Activated T-cell treated with anti-CD3 and anti-CD28 coated beads for 4 hours (primary cell): ENCODE measurements around the gene TBC1D9B.

Experiments used
- DNase-seq: peaks from one replicate; pipeline ENCODE4 v3.0.0-alpha.2; 2020

The TBC1D9B gene

DNA sequence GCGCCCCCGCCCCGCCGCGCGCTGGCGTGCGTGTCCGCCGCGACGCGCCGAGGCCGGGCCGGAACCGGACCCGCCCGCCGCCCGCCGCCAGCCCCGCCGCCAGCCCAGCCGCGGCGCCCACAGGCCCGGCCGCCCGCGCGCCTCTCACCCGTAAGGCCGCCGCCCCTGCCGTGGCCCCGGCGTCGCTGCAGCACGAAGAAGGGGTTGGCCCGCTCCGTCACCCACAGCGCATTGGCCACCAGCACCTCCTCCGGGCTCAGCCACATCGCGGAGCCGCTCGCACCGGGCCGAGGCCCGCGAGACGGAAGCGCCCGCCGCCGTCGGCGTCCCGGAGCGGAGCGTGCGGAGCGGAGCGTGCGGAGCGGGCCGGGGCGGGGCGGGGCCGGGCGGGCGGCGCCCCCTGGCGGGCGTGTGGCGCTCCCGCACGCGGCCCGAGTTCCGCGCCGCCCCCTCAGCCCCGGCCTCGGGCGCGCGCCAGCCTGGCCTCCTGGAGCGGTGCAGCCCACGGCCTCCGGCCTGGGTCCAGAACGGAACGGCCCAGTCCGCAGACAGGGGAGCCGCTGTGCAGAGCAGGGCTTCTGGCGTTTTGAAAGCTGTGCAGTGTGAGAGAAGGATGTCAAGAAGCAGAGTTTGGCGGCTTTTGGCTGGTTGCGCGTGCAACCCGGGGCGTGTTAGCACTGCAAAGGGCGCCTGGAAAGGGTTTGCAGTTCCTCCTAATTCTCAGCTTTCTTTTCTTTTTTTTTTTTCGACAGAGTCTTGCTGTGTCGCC is at the start of gene TBC1D9B:
TBC1D9B (minus strand) TSS at position 342 of the 769 bp plus-strand sequence; CDS start at position 266, 76 bp downstream.
- DNase-seq = peak; percentile 43

DNA sequence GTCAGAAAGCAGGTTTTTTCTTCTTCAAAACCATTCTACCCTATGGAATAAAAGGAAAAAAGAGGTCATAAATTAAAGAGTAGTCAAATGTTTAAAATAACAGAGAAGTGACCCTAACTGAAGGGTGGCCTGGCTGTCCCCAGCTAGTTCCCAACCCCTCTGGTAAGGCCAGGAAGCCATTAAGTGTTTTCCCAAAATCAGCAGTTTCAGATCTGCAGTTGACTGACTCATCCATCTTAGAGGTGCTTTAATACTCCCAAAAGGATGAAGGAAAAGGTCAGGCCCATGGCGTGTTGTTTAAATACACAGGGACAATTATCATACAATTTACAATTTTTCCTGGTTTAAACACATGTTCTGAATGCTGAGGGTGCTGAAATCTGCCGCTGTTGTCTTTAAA is 47.9 kb upstream of the TBC1D9B start:
- DNase-seq = no peak

DNA sequence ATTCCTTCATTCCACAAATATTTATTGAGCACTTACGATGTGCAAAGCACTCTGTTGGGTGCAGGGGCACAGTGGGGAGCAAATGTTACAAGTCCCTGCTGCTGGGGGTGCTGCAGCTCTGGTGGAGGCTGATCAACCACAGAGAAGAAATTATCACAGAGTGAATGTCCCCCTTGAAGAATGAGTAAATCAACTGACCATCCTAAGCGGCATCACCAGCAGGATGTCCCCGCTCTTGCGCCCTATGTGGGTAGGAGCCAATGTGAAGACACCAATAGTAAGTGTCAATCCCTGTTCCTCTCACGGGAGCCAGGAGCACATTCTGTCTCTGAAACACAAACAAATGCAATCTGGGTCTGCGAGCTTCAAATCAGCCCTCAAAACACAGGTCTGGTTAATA is 47.4 kb upstream of the TBC1D9B start:
- no peak for DNase-seq

DNA sequence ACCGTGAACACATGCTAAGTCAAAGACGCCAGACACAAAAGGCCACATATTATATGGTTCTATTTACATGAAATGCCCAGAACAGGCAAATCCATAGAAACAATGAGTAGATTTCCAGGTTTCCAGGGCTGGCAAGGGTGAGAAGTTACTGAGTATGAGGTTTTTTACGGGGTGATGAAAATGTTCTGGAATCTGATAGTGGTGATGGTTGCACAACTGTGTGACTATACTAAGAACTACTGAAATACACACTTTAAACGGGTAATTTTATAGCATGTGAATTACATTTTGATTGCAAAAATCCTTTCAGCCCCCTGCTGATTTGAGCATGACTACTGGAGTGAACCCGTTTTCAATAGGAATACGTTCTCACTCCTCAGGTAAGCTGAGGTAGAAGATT is 46.7 kb upstream of the TBC1D9B start:
- DNase-seq = no peak

DNA sequence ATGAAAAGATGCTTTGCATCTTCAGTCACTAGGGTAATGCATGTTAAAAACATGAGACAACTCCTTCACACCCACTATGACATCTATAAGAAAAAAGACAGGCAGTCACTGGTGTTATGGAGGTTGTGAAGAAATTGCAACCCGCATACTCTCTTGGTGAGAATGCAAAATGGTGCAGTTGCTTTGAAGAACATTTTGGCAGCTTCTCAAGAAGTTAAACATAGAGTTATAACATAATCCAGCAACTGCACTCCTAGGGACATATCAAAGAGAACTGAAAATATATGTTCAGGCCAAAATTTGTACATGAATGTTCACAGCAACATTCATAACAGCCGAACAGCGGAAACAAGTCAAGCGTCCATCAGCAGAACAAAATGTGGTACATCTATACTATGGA is 46.3 kb upstream of the TBC1D9B start:
- no peak for DNase-seq

DNA sequence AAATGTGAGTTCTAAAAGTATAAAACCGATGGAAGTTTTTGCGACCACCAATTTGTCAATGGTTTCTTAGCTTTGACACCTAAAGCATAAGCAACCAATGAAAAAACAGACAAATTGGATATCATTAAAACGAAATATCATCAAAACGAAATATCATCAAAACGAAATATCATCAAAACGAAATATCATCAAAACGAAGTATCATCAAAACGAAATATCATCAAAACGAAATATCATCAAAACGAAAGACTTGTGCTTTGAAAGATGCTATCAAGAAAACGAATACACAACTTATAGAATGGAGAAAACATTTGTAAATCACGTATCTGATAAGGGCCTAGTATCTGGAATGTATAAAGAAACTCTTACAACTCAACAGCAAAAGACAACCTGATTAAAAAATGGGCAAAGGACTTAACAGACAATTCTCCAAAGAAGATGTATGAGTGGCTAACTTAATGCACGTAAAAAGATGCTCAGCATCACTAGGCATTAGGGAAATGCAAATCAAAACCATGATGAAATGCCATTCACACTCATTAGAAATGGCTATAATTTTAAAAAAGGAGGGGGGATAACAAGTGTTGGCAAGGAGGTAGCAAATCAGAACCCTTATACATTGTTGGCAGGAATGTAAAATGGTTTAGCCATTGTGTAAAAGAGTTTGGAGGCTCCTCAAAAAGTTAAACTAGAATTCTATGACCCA is 29.4 kb upstream of the TBC1D9B start:
- DNase-seq = no peak

DNA sequence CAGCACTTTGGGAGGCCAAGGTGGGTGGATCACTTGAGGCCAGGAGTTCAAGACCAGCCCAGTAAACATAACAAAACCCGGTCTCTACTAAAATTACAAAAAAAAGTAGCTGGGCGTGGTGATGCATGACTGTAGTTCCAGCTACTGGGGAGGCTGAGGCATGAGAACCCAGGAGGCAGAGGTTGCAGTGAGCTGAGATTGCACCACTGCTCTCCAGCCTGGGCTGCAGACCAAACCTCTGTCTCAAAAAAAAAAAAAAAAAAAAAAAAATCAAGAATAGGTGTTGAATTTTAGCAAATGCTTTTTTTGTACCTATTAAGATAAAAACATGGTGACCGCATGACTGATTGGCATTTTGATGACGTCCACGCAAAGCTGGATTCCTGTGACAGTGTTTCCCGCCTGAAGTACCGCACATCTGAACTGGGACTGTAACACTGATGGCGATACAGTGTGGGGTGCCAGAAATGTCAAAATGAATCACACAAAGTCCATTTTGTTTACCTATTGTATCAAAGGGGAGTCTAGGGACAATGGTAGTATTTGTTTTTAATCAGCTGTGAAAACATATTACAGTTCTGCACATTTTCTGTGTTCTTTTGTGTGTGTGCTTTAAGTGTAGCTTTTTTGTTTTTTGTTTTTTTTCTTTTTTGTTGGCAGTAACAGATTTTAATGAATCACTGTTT is 23.2 kb upstream of the TBC1D9B start:
- no peak for DNase-seq

DNA sequence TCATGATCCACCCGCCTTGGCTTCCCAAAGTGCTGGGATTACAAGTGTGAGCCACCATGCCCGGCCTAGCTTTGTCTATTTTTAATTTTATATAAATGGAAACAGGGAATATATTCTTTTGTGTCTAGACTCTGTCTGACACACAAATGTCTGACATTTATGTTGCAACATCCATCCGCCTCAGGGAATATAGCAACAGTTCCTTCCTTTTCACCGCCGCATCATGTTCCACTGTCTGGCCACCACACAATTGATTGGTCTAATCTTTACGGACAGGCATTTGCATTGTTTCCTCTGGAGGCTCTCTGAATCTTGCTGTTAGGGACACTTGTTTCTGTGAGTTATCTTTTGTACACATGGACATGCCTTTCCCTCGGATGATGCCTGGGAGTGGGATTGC is 20.1 kb upstream of the TBC1D9B start:
- DNase-seq = no peak

DNA sequence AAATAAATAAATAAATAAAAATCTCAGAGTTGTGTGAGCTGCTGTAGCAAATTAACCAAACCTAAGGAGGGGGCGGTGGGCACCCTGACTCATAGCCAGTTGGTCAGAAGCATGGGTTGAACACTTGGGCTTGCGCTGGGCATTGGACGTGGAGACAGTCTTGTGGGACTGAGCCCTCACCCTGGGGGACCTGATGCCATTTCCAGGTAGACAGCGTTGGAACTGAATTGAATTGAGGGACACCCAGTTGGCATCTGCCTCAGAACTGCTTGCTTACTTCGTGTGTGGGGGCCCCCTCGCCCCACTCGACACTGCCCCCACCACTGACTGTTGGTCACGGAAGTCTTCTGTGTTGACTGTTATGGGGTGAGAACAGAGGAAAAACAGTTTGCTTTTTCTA is 19.0 kb upstream of the TBC1D9B start:
- no peak for DNase-seq

DNA sequence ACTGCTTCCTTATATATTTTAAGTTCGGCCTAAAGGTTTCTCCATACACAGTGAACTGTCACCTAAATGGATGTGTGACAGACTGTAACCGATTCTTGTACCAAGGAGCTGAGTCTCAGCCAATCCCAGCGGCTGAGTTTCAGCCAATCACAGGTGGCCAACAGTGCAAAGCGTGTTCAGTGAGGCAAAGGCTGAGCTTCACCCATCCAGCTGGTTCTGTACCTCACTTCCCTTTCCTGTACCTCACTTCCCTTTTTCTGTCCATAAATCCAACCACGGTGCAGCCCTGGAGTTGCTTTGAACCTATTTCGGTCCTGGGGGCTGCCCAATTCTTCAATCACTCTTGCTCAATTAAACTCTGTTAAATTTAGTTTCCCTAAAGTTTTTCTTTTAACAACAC is 15.7 kb upstream of the TBC1D9B start:
- no peak for DNase-seq

DNA sequence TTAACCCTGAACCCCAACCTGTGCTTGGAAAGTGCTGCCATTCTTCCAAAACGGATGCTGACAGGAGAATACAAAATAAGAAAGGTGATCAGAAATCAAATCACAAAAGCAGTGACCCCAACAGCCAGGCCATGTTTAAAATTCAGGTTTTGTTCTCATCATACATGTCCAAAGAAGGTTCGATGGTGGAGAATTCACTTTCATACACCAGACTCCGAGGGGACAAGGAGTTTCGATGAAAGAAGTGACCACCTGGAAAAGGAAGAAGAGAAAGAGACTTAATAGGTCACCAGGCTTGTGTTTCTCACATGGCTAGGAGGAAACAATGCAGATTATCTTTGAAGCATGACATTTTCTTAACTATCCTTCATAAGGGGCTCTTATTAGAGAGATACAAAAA is 12.5 kb upstream of the TBC1D9B start:
- DNase-seq = no peak

DNA sequence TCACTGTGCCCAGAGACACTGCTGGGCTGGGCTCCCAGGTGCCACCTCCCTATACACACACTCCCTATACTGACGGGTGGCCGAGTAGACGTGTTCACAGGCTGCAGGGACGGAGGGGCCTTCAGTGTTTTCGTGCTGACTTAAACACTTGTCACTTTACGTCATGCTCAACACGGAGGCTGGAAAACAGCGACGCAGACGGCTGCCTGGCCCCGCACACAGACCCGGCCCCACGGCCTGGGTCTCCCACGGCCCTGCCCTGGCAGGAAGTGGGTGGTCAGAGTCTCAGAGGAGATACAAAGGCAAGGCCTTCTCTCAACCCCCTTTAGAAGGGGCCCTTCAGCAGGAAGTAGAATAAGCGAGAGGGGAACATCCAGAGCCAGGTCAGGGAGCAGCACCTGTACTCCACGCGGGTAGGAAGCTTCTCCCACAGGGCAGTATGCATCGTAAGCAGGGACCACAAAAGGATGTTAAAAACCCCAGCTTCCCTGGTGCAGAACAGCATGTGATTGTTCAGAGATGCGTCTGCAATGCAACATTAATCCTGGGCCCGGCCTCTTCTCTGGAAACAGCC is 11.9 kb upstream of the TBC1D9B start:
- no peak for DNase-seq

DNA sequence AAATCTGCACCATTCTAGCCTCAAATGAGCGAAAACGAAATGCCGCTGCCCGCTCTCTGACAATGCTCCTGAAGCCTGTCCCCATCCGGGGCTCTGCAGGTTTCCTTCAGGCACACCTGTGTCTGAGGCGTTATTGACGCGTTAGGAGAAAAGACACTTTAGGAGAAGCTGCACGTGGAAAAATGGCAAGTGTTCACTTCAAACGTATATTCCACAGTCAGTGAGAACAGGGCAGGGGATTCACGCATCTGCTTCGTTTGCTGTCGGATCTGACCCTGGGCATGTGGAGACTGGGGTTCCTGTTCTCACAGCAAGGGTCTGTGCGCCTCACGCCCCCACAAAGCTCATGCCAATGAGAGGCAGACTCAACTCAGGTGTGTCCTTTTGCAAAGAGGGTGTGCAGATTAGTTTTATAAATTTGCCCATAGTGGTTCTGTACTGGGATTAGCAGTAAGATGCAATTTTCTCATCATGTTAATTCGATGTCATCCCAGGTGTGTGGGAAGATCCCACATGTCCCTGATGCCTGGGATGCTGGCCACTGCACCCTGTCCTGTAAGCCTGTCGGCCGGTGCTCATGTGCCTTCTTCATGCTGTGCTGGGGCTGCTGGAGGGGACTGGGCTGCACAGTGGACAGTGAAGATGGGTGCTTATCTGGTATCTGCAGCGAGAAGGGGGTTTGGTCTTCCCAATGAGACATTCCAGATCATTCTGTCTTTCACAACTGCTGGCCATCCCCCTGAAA is 11.2 kb upstream of the TBC1D9B start:
- no peak for DNase-seq

DNA sequence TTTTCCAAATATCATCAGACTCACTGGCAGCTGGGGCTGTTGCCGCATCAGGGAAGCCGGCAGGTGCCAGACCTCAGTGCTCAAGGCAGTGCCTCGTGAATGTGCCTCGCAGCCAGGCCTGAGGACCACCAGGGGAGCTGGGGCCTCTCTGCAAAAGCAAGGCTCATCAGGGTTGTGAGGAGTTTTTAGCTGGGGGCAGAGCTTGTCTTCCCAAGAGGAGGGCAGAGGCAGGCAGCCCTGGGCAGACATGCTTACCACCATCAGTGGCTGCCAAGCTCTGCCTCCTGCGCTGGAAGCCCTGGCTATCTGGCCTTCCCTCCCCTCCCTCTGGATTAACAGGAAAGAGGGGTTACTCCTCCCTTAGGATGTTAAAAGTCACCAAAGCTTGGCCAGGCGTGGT is 8.8 kb upstream of the TBC1D9B start:
- DNase-seq = no peak

DNA sequence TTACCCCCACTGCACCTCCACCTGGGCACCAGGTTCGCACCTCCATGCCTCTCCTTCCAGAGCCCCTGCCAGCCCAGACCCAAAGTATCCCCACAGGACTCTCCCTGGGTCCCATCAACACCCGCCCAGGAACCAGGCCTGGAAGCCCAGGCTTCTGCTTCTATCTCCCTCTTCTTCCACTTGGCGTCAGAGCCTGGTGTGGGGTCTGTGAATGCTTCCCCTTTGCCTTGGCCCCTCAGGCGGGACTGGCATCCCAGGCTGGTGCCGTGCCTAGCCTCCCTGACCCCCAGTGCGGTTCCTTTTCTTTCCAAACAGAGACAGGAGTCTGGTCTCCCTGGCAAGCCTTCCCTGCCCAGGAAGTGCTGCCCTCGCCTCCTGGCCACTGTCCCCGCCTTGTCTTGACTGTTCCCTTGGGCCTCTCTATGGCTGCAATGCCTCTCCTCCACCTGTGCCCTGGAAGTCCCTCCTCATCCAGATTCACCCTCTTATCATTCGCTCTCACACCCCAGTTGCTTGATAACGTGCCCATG is 7.8 kb upstream of the TBC1D9B start:
- no peak for DNase-seq

DNA sequence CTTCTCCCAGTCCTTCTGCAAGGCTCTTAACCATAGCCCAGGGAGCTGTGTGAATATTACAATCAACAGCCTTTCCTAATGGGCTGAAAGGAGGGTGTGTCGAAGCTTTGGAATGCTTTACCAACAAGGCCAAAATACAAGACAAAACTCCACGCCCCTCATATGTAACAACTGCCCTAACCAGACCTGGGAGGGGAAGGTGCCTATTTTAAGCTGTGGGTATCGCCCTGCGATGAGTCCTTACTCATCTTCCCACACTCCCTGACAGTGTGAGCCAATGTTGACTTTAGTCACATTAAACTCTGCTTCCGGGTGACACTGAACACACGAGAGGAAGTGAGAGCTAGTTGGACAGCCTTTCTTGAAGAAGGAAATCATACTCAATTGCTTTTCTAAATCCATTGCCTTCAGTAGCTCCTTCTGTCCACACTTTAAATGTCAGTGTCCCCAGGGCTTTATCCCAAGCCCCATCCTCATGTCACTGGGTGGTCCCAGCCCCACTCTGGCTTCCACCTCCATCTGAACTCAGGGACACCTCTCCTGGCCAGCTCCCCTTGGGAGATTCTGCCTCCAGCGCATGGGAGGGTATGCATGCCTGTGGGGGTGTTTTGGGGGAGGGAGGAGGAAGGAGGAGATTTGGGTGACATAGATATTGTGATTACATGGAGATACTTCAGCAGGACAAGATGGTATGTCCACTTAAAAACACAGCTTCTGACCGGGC is 6.5 kb upstream of the TBC1D9B start:
- DNase-seq = no peak

DNA sequence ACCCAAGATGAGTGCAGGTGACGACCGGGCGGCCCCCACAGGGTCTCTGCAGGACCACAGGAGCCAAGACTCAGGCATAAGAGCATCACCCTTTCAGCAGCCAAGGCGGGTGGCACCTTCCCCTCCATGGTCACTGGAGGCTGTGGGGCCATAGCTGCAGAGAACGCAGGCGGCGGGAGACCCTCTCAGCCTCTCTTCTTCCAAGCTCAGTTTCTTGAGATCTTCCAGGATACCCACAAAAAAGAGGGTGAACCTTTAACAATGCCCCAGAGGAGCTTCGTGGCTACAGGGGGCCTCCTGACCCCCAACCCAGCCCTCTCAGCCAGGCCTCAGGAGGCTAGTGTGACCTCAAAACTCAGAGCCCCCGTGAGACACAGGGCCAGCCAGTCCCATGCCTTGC is 5.8 kb upstream of the TBC1D9B start:
- DNase-seq = no peak

DNA sequence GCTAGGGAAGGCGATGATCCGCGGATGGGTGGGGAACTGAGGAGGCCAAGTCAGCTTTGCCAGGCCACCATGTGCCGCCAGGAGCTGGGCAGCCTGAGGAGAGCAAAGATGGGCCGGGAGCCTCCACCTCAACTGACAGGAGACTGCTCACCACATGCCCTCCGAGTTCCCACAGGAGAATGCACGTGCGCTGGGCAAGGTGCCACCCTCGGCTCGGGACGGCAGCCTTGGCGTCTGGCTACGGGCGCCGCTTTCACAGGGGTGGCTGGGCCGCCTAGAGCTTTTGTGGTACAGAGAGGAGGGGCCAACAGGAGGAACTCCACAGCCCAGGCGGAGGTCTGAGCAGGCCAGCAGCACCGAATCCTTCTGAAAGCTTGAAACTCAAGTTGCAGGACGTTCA is 5.3 kb upstream of the TBC1D9B start:
- DNase-seq = no peak

DNA sequence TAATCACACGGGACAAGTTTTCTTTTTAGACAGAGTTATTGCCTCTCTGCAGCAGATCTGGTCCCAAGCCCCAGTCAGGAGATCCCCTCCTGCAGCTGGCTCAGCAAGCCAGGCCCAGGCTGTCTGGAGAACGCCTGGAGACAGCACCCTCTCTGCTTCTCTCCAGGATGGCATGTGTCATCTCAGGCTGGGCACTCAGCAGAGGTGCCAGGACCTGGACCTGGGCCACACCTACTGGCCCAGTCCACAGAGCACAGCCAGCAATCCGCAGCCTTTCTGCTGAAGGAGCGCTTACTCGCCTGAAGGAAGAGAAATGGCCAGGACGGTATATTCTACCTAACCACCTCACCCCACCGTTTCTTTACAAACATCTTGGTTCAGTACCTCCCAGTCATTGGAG is 4.7 kb upstream of the TBC1D9B start:
- DNase-seq = no peak

DNA sequence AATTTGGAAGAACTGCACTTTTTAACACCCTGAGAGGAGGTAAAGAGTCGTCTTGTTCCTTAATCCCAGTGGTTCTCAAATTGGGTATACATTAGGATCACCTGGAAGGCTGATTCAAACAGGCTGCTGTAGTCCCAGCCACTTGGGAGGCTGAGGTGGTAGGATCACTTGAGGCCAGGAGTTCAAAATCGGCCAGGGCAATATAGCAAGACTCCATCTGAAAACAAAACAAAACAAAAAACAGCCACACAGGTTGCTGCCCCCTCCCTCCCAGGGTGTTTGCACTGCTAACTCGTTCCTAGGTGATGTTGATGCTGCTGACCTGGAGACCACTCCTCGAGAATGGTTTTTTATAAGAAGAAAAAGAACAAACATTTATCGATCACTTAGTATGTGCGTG is 1.5 kb upstream of the TBC1D9B start:
- DNase-seq = no peak

DNA sequence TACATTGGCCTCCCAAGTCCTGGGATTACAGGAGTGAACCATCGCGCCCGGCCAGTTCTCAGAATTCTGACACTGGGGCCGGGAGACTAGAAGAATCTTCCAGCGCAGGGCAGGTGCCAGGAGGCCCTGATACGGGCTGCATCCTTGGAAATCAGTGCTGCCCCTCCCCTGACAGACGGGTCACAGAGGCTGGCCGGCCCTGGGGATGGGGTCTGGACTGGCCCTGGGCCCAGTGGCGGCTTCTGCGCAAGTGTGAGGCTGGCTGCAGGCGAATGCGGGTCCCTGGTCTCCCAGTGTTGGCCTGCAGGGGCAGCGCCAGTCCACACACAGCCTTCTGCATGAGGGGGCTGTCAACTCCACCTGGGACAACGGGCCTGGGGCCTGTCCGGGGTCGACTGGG is 831 bp upstream of the TBC1D9B start:
- DNase-seq = no peak
